ENCODE data around the gene PRDM10.
A peak's percentile ranks its signal among the peaks of the same experiment; 100 is the strongest.

PRDM10 gene

DNA sequence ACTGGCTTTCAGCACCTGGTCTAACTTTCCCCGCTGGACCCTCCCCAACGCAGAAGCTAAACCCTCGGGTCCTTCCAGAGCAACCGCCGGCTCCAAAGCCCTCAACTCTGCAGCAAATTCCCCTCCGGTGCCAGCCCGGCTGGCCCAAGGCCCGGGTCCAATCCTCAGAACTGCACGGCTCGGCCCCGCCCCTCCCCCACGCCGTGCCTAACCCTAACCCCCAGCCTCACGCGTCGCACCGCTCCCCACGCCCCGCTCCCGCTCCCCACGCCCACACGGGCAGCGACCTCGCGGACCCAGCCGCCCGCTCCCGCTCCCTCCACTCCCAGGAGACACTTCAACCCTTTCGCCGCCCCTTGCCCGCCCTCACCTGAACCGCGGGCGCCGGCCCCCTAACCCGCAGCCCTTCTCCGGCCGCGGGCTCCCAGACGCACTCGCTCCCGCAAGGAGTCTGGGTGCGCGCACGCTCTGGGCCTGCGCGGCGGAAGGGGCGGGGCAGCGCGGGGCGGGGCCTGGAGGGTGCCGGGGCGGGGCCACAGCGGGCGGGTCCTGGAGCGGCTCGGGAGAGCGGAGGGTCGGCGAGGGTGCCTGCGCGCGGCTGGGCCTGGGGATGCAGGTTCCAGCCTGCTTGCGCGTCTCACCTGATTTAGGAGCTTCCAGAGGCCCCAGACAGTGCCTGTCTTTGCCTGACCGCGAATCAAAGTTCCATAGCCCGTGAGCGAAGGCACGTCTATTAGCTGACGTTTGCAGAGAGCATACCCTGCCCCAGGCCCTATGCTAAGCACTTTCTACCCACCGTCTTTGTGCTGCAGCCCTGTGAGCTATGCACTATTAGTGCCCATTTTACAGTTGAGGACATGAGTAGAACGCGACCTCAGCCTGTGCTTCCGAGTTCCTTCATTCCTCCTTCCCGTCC is 107.3 kb downstream of the PRDM10 start, which contains the start of gene NFRKB:
NFRKB (minus strand) TSS at position 453 of the 916 bp plus-strand sequence. CDS start 2,729 bp downstream, outside the sequence.
- peaks cover 44% of the 10 kb centered on the region for H3K79me2 ChIP-seq (ENCODE audit: insufficient read depth, low read length)
- H3K9me3 ChIP-seq (ENCODE audit: insufficient read depth, low read length, severe bottlenecking), result no peaks in the 10 kb centered on the region
- peaks cover 18% of the 10 kb centered on the region; the same call in 1 of the 2 replicates for H4K20me1 ChIP-seq (ENCODE audit: insufficient read depth, low read length)
- ATAC-seq (ENCODE audit: insufficient read depth, low read depth), result peak; percentile 93
- H3K27ac ChIP-seq (ENCODE audit: low read length), result peak within 1 kb of the TSS; percentile 82
- peak within 1 kb of the TSS; percentile 87 for H2AFZ ChIP-seq (ENCODE audit: low read depth, low read length)
- peaks cover 37% of the 10 kb centered on the region for H3K4me1 ChIP-seq (ENCODE audit: insufficient read depth, low read length)
- H3K36me3 ChIP-seq (ENCODE audit: insufficient read depth, low read length), result peaks cover 34% of the 10 kb centered on the region
- peak; percentile 91 for DNase-seq
- H3K4me3 ChIP-seq (ENCODE audit: low read depth in 1 of 2, low read length in 2 of 2), result peak within 1 kb of the TSS; percentile 74 to 94
- H3K4me2 ChIP-seq (ENCODE audit: insufficient read depth, low read length), result peak within 1 kb of the TSS; percentile 83
- no peaks in the 10 kb centered on the region for H3K27me3 ChIP-seq (ENCODE audit: insufficient read depth, low read length, poor library complexity)
- no peak for TF ChIP-seq EZH2 (IDR thresholded peaks at IDR 0.05; ENCODE audit: borderline replicate concordance, low read depth, low read length, severe bottlenecking)
- TF ChIP-seq, protein P1, sequence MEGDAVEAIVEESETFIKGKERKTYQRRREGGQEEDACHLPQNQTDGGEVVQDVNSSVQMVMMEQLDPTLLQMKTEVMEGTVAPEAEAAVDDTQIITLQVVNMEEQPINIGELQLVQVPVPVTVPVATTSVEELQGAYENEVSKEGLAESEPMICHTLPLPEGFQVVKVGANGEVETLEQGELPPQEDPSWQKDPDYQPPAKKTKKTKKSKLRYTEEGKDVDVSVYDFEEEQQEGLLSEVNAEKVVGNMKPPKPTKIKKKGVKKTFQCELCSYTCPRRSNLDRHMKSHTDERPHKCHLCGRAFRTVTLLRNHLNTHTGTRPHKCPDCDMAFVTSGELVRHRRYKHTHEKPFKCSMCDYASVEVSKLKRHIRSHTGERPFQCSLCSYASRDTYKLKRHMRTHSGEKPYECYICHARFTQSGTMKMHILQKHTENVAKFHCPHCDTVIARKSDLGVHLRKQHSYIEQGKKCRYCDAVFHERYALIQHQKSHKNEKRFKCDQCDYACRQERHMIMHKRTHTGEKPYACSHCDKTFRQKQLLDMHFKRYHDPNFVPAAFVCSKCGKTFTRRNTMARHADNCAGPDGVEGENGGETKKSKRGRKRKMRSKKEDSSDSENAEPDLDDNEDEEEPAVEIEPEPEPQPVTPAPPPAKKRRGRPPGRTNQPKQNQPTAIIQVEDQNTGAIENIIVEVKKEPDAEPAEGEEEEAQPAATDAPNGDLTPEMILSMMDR (IDR thresholded peaks at IDR 0.05; ENCODE audit: borderline replicate concordance, extremely low read depth, low read length, poor library complexity, severe bottlenecking), result peak; percentile 14
- H3K9ac ChIP-seq (ENCODE audit: low read depth, low read length), result peak within 1 kb of the TSS; percentile 83

DNA sequence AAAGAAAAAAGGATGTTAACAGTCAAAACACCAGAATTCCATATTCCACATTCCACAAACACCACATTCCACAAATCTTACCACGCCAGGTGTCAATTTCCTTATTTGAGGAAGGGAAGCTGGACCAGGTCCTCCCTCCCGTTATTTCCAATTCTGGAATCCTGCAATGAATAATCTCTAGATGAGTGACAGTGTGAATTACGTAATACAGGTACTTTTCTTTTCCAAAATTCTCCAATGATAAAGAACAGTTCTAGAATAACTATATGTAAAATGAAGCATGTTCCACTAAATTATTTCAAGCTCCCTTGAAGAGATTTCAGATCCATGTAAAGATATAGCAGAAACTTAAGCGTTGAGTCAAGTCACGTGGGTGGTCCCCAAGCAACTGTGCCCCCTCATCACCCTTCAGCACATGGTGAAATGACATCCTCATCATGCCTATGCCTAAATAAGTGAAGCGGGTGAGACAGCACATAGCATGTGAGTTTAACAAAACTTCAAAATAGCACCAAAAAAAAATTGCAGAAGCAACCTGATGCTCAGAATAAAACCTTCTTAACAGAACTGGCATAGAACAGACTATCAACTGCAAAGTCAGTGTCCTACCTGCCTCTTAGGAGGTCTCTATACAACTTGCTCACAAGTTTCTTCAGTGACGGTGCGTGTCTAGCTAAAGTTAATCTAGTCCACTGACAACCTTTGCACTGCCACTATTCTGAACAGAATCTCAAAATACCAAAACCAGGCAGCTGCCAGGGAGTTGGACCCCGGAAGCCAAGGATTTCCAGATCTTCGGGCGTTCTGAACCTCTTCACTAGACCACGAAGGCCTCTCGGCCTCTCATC is 108.1 kb downstream of the PRDM10 start:
- DNase-seq (peak; percentile 17), ATAC-seq (ENCODE audit: insufficient read depth, low read depth) (peak; percentile 17)
- H3K9me3 ChIP-seq (ENCODE audit: insufficient read depth, low read length, severe bottlenecking), result no peaks in the 10 kb centered on the region
- peak overlapping the region; percentile 74 to 94 for H3K4me3 ChIP-seq (ENCODE audit: low read depth in 1 of 2, low read length in 2 of 2)
- TF ChIP-seq EZH2 (IDR thresholded peaks at IDR 0.05; ENCODE audit: borderline replicate concordance, low read depth, low read length, severe bottlenecking), result no peak
- TF ChIP-seq, protein P1 (IDR thresholded peaks at IDR 0.05; ENCODE audit: borderline replicate concordance, extremely low read depth, low read length, poor library complexity, severe bottlenecking), result no peak
- peaks cover 43% of the 10 kb centered on the region for H3K36me3 ChIP-seq (ENCODE audit: insufficient read depth, low read length)
- peak overlapping the region; percentile 82 for H3K27ac ChIP-seq (ENCODE audit: low read length)
- peak overlapping the region; percentile 75 for H2AFZ ChIP-seq (ENCODE audit: low read depth, low read length)
- no peaks in the 10 kb centered on the region for H3K27me3 ChIP-seq (ENCODE audit: insufficient read depth, low read length, poor library complexity)
- peaks cover 44% of the 10 kb centered on the region for H3K79me2 ChIP-seq (ENCODE audit: insufficient read depth, low read length)
- peak overlapping the region; percentile 83 for H3K4me2 ChIP-seq (ENCODE audit: insufficient read depth, low read length)
- peak overlapping the region; percentile 83 for H3K9ac ChIP-seq (ENCODE audit: low read depth, low read length)
- H4K20me1 ChIP-seq (ENCODE audit: insufficient read depth, low read length), result peaks cover 18% of the 10 kb centered on the region; the same call in 1 of the 2 replicates
- peaks cover 42% of the 10 kb centered on the region for H3K4me1 ChIP-seq (ENCODE audit: insufficient read depth, low read length)

DNA sequence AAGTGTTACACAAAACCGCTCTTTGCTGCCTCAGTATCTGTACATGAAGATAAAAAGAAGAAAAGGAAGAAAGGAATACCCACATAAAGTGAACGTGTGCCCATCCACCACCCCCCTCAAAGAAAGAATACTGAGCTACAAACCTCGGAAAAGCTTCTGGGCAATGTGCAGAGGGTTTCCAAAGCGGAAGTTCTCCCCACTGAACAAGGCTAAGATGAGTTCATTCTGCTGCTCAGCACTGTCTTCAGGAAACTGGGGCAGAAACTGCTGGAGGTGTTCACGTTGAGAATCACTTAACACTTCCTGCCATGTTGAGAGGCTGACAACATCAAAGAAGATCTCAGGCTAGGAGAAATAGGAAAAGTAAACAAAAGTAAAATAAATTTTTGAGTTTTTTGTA is 114.2 kb downstream of the PRDM10 start:
- Histone ChIP-seq H3K79me2 (ENCODE audit: insufficient read depth, low read length) (peaks cover 25% of the 10 kb centered on the region), H3K4me1 (ENCODE audit: insufficient read depth, low read length) (peaks cover 43% of the 10 kb centered on the region), H3K36me3 (ENCODE audit: insufficient read depth, low read length) (peaks cover 95% of the 10 kb centered on the region), H3K9me3 (ENCODE audit: insufficient read depth, low read length, severe bottlenecking) (no peaks in the 10 kb centered on the region), H3K4me2 (ENCODE audit: insufficient read depth, low read length) (peak overlapping the region; percentile 34; the same call in 1 of the 2 replicates), H3K9ac (ENCODE audit: low read depth, low read length) (no peak overlapping the region), H4K20me1 (ENCODE audit: insufficient read depth, low read length) (peaks cover 8% of the 10 kb centered on the region; the same call in 1 of the 2 replicates), H3K27me3 (ENCODE audit: insufficient read depth, low read length, poor library complexity) (no peaks in the 10 kb centered on the region), H3K4me3 (ENCODE audit: low read depth in 1 of 2, low read length in 2 of 2) (no peak overlapping the region), H3K27ac (ENCODE audit: low read length) (0 out of 2 replicates have a peak overlapping the region, but pooled peaks have one; percentile 22), H2AFZ (ENCODE audit: low read depth, low read length) (no peak overlapping the region)
- DNase-seq (peak; percentile 75), ATAC-seq (ENCODE audit: insufficient read depth, low read depth) (peak; percentile 98)
- no peak for TF ChIP-seq EZH2 (IDR thresholded peaks at IDR 0.05; ENCODE audit: borderline replicate concordance, low read depth, low read length, severe bottlenecking)
- TF ChIP-seq, protein P1 (IDR thresholded peaks at IDR 0.05; ENCODE audit: borderline replicate concordance, extremely low read depth, low read length, poor library complexity, severe bottlenecking), result no peak
